Measurements from ENCODE around the gene CTRB1.

GRCh38 chr16:75175074-75175473, 43.7 kb upstream of the CTRB1 start:
- TF ChIP-seq GATA3 (IDR thresholded peaks at IDR 0.05; ENCODE audit: low read depth, low read length) (no peak), GATA2 (IDR thresholded peaks at IDR 0.05; ENCODE audit: low read depth, low read length) (no peak)

All from SH-SY5Y (cell line).